Measurements from ENCODE around the gene LIMS2.

Gene LIMS2

GRCh38 chr2:127658146-127658545, 17.2 kb downstream of the LIMS2 start:
- DNase-seq, result no peak

- DNase-seq, result no peak
These were observed 18.1 kb downstream of the LIMS2 start for GRCh38 chr2:127657232-127657595.

- DNase-seq, result no peak
These were observed 18.6 kb downstream of the LIMS2 start for GRCh38 chr2:127656569-127657231.

- DNase-seq, result no peak
These were observed 19.9 kb downstream of the LIMS2 start for GRCh38 chr2:127655209-127656073.

- no peak for DNase-seq
These were observed 20.5 kb downstream of the LIMS2 start for GRCh38 chr2:127654838-127655175.

- DNase-seq, result no peak
These were observed 21.1 kb downstream of the LIMS2 start for GRCh38 chr2:127654084-127654837.

GRCh38 chr2:127653421-127654083, 21.8 kb downstream of the LIMS2 start:
- DNase-seq, result no peak

GRCh38 chr2:127652786-127653357, 22.5 kb downstream of the LIMS2 start:
- no peak for DNase-seq

- DNase-seq, result no peak
These were observed 23.3 kb downstream of the LIMS2 start for GRCh38 chr2:127651971-127652550.

- no peak for DNase-seq
These were observed 23.9 kb downstream of the LIMS2 start for GRCh38 chr2:127651381-127651809.

GRCh38 chr2:127650785-127651380, 24.4 kb downstream of the LIMS2 start:
- DNase-seq, result no peak

- DNase-seq, result no peak
These were observed 25.1 kb downstream of the LIMS2 start for GRCh38 chr2:127650041-127650784.

- peak; percentile 80 for DNase-seq
These were observed 25.7 kb downstream of the LIMS2 start for GRCh38 chr2:127649684-127650040.

GRCh38 chr2:127649100-127649611, 26.2 kb downstream of the LIMS2 start:
- DNase-seq, result peak; percentile 48

- DNase-seq, result no peak
These were observed 27.0 kb downstream of the LIMS2 start for GRCh38 chr2:127648321-127648720.

GRCh38 chr2:127647242-127648190, 27.8 kb downstream of the LIMS2 start:
- no peak for DNase-seq

GRCh38 chr2:127646487-127647241, 28.7 kb downstream of the LIMS2 start:
- no peak for DNase-seq

- no peak for DNase-seq
These were observed 29.7 kb downstream of the LIMS2 start, which contains the start of gene GPR17 for GRCh38 chr2:127645395-127646291. GPR17 (plus strand) TSS chr2:127646153; CDS start chr2:127650736, 4,583 bp downstream.

Data from NCI-H2029 (cell line).